ENCODE measurements around the gene C1orf198. TPM values are rescaled to one million over a fixed set of nuclear protein-coding genes. Genes with fewer than 3 reads are reported as not detected.

C1orf198 gene
- polyA plus RNA-seq, 1 donor (not counting 4 experiments of a cell fraction or from before 2014, with no cell fraction given), result 6.8 TPM

DNA sequence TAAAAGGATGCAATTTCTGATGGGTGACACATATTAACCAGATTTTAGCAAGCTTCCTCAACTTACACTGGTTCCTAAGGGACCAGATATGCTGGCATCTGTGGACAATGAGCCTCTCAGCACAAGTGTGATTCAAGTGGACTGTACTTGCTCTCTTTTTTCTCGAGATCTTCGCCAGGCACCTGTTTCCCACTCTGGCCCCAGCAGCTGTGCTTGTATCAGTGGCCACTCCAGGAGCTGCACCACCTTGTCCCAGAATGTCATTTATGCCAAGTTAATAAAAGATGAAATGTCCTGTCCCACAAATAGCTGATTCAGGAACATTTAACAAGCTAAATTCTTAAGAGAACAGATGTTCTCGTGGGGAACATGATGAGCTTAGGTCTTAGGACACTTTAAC is 14.6 kb downstream of the C1orf198 start:
- H3K4me1 ChIP-seq (ENCODE audit: control insufficient read depth, extremely low read depth, insufficient read depth, low read length), result peaks cover 5% of the 10 kb centered on the region
- no peaks in the 10 kb centered on the region for H3K36me3 ChIP-seq (ENCODE audit: control insufficient read depth in 2 of 2, extremely low read depth in 1 of 2, insufficient read depth in 2 of 2, low read length in 2 of 2)
- dilution Hi-C loops (cut with MboI; ENCODE audit: extremely low pct_ligation_motif_present, low sequenced_read_pairs), result no loop called here
- no peaks in the 10 kb centered on the region for H4K20me1 ChIP-seq (ENCODE audit: control insufficient read depth, extremely low read depth, insufficient read depth, low read length)
- no peak for DNase-seq (ENCODE audit: low read depth, low spot score)
- no peak overlapping the region for H2AFZ ChIP-seq (ENCODE audit: control insufficient read depth, low read length)
- no peaks in the 10 kb centered on the region for H3K27me3 ChIP-seq (ENCODE audit: control insufficient read depth, extremely low read depth, insufficient read depth, low read length)
- H3K4me3 ChIP-seq (ENCODE audit: control insufficient read depth in 2 of 3, extremely low read depth in 1 of 3, insufficient read depth in 2 of 3, low read depth in 1 of 3, low read length in 3 of 3), result no peak overlapping the region
- H3K9me1 ChIP-seq (ENCODE audit: control insufficient read depth, extremely low read depth, insufficient read depth, low read length), result no peaks in the 10 kb centered on the region
- FAIRE-seq, result no peak
- no peaks in the 10 kb centered on the region for H3K9me3 ChIP-seq (ENCODE audit: control insufficient read depth, low read depth, low read length)
- H3K4me2 ChIP-seq (ENCODE audit: control insufficient read depth, extremely low read depth, insufficient read depth, low read depth, low read length), result no peak overlapping the region
- no peak overlapping the region for H3K9ac ChIP-seq (ENCODE audit: control insufficient read depth, extremely low read depth, insufficient read depth, low read length)
- no peak for TF ChIP-seq EZH2 (IDR thresholded peaks at IDR 0.05; ENCODE audit: low read length)
- TF ChIP-seq, protein P1, sequence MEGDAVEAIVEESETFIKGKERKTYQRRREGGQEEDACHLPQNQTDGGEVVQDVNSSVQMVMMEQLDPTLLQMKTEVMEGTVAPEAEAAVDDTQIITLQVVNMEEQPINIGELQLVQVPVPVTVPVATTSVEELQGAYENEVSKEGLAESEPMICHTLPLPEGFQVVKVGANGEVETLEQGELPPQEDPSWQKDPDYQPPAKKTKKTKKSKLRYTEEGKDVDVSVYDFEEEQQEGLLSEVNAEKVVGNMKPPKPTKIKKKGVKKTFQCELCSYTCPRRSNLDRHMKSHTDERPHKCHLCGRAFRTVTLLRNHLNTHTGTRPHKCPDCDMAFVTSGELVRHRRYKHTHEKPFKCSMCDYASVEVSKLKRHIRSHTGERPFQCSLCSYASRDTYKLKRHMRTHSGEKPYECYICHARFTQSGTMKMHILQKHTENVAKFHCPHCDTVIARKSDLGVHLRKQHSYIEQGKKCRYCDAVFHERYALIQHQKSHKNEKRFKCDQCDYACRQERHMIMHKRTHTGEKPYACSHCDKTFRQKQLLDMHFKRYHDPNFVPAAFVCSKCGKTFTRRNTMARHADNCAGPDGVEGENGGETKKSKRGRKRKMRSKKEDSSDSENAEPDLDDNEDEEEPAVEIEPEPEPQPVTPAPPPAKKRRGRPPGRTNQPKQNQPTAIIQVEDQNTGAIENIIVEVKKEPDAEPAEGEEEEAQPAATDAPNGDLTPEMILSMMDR (optimal IDR thresholded peaks at IDR 0.05 in 1 of 3, IDR thresholded peaks at IDR 0.05 in 1 of 3, conservative IDR thresholded peaks at IDR 0.05 in 1 of 3; ENCODE audit: extremely low read depth in 1 of 3, insufficient read depth in 2 of 3, low read length in 3 of 3), result no peak
- H3K79me2 ChIP-seq (ENCODE audit: control insufficient read depth, insufficient read depth, low read length), result no peaks in the 10 kb centered on the region
- no peak overlapping the region for H3K27ac ChIP-seq (ENCODE audit: control insufficient read depth, insufficient read depth, low read length)

DNA sequence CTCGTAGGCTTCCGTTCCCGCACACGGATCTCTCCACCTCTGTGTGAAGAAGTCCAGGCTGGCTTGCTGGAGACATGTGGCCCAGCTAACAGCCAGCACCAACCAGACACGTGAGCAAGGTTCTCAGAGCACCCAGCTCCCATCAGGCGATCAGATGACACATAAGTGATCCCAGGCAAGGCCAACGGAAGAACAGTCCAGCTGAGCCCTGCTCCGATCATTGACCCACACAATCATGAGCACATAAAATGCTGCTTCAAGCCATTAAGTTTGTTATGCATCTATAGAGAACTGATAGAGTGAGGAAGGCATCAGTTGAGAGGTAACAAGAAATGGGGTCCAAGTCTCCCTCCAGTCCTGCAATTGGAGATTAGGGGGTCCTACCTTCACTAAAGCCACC is 15.4 kb downstream of the C1orf198 start:
- H4K20me1 ChIP-seq (ENCODE audit: control insufficient read depth, extremely low read depth, insufficient read depth, low read length), result no peaks in the 10 kb centered on the region
- H3K4me1 ChIP-seq (ENCODE audit: control insufficient read depth, extremely low read depth, insufficient read depth, low read length), result peaks cover 5% of the 10 kb centered on the region
- DNase-seq (ENCODE audit: low read depth, low spot score), result no peak
- H3K9me1 ChIP-seq (ENCODE audit: control insufficient read depth, extremely low read depth, insufficient read depth, low read length), result no peaks in the 10 kb centered on the region
- no peak overlapping the region for H3K4me3 ChIP-seq (ENCODE audit: control insufficient read depth in 2 of 3, extremely low read depth in 1 of 3, insufficient read depth in 2 of 3, low read depth in 1 of 3, low read length in 3 of 3)
- no peaks in the 10 kb centered on the region for H3K36me3 ChIP-seq (ENCODE audit: control insufficient read depth in 2 of 2, extremely low read depth in 1 of 2, insufficient read depth in 2 of 2, low read length in 2 of 2)
- TF ChIP-seq, protein P1 (optimal IDR thresholded peaks at IDR 0.05 in 1 of 3, IDR thresholded peaks at IDR 0.05 in 1 of 3, conservative IDR thresholded peaks at IDR 0.05 in 1 of 3; ENCODE audit: extremely low read depth in 1 of 3, insufficient read depth in 2 of 3, low read length in 3 of 3), result no peak
- no peaks in the 10 kb centered on the region for H3K9me3 ChIP-seq (ENCODE audit: control insufficient read depth, low read depth, low read length)
- dilution Hi-C loops (cut with MboI; ENCODE audit: extremely low pct_ligation_motif_present, low sequenced_read_pairs), result no loop called here
- no peak overlapping the region for H3K4me2 ChIP-seq (ENCODE audit: control insufficient read depth, extremely low read depth, insufficient read depth, low read depth, low read length)
- no peaks in the 10 kb centered on the region for H3K79me2 ChIP-seq (ENCODE audit: control insufficient read depth, insufficient read depth, low read length)
- FAIRE-seq, result no peak
- H2AFZ ChIP-seq (ENCODE audit: control insufficient read depth, low read length), result no peak overlapping the region
- no peak overlapping the region for H3K9ac ChIP-seq (ENCODE audit: control insufficient read depth, extremely low read depth, insufficient read depth, low read length)
- no peak overlapping the region for H3K27ac ChIP-seq (ENCODE audit: control insufficient read depth, insufficient read depth, low read length)
- no peaks in the 10 kb centered on the region for H3K27me3 ChIP-seq (ENCODE audit: control insufficient read depth, extremely low read depth, insufficient read depth, low read length)

Measured in keratinocyte (primary cell).